Stimulated activated CD8-positive, alpha-beta memory T cell treated with anti-CD3 and anti-CD28 coated beads, Interleukin-4, amount 100 ng/mL, for 48 hours (primary cell): Measurements from ENCODE around the gene TMEM271.

ENCODE experiments used
- DNase-seq: peaks from one replicate; pipeline ENCODE4 v3.0.0-alpha.2; 2020

Gene TMEM271, protein sequence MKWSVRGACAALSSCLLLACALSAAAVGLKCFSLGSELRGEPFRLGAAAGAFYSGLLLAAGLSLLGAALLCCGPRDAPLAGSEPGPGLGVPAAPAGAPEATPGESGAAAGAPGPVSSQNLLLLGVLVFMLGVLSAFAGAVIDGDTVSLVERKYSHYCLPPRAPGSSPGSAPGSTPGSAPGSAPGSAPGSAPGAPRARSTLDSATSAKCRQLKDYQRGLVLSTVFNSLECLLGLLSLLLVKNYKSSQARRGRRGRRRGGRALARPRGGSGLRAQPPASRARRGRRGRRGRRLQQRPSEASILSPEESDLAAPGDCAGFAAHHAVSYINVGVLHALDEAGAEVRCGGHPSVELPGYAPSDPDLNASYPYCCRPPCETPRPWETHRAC

DNA sequence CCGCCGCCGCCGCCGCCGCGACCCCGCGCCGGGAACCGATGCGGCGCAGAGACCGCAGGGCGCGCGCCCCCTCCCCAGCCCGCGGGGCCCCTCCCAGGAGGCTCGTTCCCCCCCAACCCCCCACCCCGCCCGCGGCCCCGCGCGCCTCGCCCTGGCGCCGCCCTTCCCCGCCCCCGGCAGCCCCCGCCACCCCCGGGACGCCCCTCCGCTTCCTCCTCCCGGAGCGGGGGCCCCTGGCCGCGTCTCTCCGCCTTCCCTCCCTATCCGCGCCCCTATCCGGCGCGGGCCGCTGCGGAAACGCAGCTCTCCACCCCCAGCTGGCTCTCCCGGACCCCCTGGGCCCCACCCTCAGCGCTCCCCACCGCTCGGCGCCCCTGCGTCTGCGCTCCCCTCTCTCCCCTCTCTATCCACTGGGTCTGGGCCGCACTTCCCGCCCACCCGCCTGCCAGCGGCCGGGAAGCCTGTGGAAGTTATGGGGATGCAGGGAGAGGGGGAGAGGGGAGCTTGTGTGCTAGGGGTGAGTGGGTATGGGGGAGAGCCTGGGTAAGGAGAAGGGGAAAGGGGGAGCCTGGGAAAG is at the start of gene TMEM271:
TSS of gene TMEM271 (minus strand) at position 51 of the 577 bp plus-strand sequence. CDS start 233 bp downstream, outside the sequence.
- DNase-seq, result no peak

DNA sequence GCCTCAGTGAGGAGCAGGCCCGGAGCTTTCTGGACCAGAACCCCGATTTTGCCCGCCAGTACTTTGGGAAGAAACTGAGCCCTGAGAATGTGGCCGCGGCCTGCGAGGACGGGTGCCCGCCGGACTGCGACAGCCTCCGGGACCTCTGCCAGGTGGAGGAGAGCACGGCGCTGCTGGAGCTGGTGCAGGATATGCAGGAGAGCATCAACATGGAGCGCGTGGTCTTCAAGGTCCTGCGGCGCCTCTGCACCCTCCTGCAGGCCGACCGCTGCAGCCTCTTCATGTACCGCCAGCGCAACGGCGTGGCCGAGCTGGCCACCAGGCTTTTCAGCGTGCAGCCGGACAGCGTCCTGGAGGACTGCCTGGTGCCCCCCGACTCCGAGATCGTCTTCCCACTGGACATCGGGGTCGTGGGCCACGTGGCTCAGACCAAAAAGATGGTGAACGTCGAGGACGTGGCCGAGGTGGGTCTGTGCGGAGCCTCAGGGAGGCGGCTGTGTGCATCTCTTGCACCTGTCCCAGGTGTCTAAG is 49.6 kb upstream of the TMEM271 start:
- no peak for DNase-seq

DNA sequence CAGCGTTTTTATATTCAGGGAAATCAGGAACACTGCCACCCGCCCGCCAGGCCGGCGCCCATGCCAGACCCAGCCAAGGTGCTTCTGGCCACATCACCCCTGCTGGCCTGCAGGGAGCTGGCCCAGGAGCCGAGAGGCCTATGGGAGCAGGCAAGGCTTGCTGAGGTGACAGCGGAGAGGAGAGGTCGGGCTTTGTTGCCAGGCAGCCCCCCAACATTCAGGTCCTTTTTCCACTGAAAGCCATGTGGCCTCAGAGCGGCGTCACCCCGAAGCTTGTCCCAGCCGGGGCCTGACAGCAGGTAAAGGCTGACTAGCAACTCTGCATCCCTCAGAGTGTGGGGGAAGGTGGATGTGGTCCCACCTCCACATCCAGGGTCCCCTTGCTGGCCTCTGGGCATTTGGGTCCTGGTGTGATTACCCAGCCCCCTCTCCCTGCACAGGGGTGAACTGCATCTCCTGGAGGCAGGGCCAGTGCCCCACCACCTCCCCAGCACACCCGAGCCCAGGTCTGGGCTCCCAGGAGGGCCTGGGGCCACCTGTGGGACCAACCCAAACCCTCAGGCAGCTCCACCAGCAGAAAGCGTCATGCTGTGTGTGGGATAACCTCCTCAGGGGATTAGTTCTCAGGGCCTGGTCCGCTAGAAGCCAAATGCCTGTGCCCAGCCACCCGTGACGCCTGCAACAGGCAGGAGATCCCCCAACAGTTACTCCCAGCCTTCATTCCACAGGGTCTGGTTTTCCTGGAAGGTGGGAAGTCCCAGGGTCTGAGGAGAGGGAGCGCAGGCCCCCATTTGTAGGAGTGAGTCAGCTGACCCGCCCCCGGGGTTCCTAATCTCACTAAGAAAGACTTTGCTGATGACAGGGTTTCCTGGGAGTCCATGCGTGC is 48.9 kb upstream of the TMEM271 start, which contains the start of gene PDE6B:
TSS of gene PDE6B (plus strand) at position 869 of the 886 bp plus-strand sequence. CDS start 54 bp downstream, outside the sequence.
- no peak for DNase-seq

DNA sequence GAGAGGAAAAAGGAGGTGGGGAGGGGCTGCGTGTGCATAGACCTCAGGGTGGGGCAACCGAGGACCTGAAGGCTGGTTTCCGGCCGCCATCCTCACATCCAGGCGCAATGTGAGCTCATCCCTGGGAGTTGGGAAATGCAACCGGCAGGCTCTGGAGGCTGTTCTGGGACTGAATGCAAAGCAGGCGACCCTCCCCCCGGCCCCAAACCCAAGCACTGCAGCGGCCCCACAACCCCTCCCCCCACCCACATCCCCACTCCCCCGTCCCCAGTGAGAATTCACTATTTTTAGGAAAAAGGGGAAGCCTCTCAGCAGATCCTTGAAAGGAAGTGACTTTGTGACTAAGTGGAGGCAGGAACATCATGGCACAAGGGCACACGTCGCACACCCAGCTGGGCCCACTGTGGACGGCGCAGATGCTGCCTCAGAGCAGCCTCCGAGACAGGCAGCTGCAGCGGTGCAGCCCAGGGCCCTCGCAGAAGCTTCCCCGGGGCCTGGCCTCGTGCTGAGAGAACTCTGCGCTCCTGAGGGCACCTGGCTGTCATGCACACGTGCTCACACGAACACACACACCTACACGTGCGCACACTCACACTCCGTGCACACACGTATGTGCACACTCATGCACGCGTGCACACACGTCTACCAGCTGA is 47.9 kb upstream of the TMEM271 start:
- no peak for DNase-seq

DNA sequence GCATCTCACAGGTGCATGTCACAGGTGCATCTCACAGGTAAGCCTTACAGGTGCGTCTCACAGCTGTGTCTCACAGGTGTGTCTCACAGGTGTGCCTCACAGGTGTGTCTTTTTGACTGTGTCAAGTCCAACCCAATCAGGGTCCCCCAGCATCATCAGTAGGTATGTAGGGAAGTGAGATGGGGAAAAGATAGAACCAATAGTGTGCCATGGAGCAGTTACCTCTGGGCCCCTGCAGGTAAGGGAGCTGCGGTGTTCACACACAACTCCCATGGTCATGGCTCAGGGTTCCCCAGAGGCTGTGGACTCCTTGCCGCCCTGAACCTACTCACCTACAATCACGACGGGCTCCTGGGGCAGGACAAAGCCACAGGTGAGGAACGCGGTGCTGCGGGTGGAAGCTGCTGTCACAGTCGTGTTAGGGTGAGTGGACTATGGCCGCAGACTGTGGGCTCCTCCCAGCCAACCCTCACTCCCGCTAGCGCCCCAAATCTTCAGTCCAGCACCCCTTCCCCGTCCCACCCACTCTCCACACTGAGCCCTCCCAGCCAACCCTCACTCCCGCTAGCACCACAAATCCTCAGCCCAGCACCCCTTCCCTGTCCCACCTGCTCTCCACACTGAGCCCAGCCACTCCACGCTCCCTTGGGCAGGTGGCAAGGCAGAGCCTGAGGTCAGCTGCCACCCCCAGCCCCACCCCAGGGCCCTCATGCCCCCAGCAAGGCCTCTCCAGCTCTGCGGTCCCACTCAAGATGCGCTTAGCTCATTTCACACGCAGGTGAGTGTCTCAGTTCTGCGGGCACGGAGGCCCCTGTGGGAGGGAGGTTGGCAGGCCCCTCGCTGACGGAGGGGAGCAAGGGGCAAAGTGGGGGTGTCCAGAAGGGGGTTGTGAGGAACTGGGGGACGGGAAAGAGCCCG is 47.2 kb upstream of the TMEM271 start:
- no peak for DNase-seq

DNA sequence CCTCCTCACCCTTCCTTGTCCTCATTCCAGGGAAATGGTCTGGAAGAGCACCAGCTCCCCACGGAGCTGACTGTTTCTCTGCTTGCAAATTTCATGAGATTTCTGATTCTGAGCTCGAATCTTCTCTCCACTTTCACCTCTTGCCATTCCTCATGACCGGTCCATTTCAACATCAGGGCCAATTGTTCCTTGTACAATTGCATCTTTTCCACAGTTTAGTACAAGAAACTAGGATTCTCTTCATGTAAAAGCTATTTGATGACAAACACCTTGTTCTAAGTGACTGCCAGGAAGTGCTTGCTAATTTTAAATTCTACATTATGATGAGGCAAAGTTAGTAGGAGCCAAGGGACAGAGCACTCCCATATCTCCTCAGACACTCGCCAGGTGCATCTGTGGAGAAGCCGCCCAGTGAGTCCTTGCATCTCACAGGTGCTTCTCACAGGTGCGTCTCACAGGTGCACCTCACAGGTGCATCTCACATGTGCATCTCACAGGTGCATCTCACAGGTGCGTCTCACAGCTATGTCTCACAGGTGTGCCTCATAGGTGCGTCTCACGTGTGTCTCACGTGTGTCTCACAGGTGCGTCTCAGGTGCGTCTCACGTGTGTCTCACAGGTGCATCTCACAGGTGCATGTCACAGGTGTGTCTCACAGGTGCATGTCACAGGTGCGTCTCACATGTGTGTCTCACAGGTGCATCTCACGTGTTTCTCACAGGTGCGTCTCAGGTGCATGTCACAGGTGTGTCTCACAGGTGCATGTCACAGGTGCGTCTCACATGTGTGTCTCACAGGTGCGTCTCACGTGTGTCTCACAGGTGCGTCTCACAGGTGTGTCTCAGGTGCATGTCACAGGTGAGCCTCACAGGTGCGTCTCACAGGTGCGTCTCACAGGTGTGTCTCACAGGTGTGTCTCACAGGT is 46.2 kb upstream of the TMEM271 start:
- no peak for DNase-seq

DNA sequence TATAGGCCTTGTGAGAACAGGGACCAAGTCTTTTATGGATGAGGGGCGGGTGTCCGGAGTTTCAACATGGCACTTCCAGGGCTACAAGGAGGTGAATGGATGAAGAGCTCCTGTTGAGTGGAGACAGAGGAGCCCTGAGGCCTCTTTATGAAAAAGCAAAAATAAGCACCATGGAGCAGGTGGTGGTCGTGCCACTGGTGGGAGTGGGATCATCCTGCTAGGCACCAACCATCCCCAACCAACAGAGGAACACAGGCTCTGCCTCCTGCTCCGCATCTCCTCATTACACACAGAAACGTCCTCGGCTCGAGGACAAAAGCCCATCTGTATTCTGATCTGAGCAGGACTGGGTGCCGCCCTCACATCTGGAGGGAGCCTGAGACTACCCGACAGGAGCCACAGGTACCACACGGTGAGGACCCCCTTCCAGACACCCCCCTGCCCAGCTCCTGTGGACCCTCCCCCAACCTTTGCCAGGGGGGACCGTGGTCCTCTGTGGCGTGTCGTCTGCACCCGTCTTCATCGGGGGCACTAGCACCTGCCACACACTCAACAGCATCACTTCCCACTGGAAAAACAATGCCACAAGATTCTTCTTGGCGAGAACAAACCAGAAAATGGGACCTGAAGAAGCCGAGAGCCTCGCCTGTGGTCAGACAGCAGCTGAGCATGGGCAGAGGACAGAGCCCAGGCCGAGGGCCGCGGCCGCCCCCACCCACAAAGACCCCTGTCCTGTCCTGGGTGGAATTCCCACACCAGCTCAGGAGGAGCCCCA is 45.4 kb upstream of the TMEM271 start:
- DNase-seq, result no peak

DNA sequence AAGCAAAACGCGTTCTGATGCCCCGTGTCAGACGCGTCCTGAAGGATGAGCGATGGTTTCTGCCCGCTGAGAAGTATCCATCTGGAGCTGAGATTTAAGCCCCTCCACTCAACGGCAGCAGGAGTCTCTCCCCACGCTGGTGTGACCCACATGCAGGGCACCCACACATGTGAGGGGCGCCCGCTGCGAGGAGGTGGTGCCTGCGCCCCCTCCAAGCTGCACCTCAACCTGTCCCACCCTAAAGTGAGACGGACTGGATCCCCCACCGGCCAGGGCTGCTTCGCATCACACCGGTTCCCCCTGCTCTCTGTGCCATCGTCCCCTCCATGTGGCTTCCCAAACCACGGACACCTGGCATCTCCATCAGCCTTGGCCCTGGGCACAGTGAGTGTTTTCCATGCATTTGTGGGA is 44.8 kb upstream of the TMEM271 start:
- DNase-seq, result no peak

DNA sequence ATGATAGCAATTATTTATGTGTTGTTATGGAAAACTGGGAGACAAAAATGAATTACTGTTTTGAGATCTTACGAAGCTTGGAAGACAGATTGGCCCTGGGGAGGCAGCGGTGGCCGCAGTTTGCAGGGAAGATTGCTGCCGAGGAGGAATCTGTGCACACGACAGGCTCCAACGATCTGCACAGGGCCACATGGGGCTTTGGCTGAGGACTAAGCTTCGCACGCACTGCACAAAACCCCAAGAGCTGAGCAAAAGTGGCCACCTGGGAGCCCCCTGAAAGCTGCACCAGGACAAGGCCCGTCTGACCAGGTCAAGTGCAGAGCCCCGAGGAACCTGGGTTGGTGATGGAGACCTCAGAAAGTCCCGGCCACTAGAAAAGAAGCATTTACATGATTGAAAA is 44.1 kb upstream of the TMEM271 start:
- DNase-seq, result no peak

DNA sequence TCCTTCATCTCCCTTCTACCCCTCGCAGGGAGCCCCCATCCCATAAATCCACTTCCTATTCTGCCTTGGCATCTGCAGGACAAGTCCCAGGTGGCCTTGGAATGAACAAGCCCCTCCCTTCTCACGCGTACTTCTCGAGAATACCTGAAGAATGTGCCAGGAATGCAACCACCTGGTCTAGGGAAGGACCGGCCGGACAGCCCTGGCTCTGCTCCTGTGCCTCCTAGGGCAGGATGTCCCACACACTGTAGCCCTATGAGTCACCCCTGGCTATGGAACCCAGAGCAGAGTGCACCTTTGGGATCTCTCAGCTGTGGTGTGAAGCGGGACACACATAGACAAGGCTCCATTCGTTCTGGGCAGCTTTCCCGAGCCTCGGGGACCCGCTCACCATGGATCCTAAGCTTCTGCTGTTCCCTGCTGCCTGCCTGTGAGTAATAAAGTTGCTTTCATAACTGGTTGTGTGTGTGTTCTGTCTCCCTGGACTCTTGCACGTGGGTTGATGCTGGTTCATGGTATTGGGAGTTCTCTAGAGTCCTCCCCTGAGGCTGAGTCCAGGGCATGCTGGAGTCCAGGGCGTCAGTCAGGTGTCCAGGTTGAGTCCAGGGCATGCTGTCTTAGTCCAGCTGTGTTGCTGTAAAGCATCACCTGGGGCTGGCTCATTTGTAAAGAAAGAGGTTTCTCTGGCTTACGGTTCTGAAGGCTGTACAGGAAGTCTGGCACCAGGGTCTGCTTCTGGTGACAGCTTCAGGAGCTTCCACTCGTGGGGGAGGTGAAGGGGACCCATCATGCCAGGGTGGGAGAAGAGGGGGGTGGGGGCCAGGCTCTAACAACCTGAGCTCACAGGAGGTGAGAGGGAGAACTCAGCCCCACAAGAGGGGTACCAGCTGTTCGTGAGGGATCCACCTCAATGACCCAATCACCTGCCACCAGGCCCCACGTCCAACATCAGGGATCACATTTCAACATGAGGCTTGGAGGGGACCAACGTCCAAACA is 41.8 kb upstream of the TMEM271 start:
- DNase-seq, result no peak

DNA sequence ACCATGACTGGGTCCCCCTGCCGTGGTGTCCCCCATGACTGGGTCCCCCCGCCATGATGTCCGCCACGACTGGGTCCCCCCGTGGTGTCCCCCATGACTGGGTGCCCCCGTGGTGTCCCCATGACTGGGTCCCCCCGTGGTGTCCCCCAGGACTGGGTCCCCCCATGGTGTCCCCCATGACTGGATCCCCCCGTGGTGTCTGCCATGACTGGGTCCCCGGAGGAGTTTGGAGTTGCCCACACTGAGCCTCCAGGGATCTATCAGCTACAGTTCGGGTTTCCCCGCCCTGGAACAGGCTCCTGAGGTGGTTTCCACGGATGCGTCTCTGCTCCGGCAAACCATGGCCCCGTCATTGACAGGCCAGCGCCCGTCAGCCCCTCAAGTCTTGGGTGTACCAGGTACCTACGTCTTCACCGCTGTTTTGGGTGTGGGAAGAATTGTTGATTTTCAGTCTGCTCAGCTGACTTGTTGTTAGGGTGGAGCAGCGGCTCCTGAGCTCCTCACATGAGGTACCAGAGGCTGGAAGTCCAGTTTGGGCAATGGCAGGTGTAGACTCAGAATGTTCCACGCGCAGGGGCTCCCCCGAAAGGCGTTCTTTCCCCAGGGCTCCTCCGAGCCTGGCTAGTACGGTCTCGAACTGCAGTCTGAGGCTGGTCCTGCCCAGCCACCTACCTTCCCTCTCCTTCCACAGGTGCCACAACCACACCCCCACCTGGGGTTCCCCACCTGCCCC is 41.0 kb upstream of the TMEM271 start:
- DNase-seq, result no peak

DNA sequence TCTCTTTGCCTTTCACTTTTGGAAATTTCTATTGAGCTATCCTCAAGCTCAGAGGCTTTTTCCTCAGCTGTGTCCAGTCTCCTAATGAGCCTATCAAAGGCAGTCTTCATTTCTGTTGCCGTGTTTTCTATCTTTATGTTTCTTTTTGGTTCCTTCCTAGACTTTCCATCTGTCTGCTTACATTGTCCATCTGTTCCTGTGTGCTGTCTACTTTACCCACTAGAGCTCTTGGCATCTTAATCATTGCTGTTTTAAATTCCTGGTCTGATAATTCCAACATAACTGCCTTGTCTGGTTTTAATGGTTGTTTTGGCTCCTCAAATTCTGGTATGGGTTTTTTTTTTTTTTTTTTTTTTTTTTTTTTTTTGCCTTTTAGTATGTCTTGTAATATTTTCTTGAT is 40.0 kb upstream of the TMEM271 start:
- DNase-seq, result no peak

DNA sequence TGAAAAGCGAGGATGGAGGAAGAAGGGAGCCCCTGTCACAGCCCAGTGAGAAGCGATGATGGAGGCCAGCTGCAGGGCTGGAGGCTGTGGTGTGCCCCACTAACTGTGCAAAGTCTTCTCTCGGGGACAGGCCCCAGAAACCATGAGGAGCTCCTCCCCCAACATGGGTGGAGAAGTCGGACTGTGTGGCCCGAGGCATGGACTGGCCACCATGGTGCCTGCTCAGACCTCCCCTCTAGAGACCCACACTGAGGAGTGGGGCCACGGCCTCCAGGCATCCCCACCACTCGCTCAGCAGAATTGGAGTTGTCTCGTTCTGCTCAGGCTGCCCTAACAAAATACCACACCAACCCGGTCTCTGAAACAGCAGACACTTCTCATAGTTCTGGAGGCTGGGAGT is 37.0 kb upstream of the TMEM271 start:
- no peak for DNase-seq

DNA sequence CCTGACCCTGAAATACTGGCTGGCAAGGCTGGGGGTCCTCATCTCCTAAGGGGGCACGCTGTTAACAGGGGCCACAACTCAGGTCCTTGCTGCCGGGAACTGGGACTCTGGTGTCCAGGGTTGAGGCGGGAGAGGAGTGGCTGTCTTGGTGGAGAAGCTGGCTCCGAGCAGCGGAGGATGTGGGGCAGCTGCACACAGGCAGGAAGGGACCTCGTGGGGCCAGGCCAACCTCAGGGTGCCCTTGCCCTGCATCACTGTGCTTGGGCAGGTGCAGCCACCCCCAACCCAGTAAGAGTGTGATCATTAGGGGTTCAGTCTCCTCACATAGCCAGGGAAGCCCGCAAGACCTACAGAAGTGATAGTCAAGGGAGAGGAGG is 36.6 kb upstream of the TMEM271 start:
- DNase-seq, result no peak

DNA sequence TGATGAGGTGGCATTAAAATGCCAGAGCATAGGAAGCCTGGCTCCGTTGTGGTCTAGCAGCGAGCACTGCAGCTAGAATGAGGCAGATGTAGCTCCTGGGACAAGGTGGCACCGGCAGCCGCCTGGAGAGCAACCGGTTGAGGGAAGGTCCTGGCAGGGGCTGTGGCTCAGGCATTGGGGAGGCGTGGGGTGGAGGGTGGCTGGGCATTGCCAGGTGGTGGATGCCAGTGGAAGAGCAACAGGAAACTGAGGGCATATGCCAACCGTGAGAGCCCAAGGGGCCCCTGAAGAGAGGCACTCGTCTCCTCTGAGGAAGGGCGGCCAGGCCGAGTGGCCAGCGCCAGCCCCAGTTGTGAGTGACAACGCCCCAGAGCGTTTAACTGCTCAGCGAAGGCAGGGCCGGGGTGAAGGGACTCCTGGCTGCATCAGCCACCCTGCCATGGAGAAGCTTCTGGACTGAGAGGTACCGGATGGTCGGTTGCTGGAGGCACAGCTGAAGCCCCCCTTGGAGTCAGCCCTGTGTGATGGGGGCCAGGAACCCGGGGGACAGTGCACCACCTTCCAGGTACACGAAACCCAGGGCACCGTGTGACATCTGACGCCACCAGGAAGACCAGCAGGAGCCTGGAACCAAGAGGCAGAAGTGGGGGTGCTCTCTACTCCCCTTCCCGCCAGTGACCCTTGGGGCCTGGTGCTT is 36.1 kb upstream of the TMEM271 start:
- no peak for DNase-seq

DNA sequence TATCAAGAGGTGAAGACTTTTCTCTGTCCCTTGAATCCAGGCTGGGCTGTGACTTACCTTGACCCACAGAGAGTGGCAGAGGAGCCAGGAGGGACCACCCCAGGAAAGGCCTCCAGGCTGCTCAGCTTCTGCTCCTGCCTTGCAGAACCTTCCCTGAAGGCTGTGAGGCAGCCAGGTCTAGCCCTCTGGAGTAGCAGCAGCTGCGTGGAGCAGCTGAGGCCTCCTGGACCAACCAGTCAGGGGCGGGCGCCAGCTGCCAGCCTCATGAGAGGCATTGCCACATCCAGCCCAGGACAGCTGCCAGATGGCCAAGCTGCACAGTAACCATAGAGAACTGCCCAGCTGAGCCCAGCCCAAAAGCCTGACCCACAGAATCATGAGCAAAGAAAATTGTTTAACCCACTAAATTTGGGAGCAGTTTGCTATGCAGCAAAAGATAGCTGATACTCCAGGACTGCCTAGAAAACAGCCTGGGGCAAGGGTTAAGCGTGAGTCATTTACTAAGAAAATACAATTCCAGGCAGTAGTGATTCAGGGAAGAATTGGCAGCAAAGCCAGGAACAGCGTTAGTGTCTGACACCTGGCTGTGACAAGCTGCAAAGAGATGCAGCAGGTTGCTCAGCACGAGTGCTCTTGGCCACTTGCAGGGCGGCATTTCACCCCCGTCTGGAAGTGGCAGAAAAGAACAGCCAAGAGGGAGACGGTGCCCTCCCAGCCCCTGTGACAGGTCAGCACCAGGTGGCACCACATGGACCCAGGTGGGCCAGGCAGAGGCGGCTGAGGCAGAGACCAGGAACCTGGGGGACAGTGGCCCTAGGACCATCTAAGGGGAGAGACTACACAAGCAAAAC is 34.5 kb upstream of the TMEM271 start:
- DNase-seq, result no peak
